Effector CD4-positive, alpha-beta T cell (primary cell): Measurements from ENCODE around the gene WNT5B.

Source experiments
- DNase-seq: peaks from one replicate; pipeline ENCODE4 v3.0.0-alpha.2; 2020

Gene WNT5B

DNA sequence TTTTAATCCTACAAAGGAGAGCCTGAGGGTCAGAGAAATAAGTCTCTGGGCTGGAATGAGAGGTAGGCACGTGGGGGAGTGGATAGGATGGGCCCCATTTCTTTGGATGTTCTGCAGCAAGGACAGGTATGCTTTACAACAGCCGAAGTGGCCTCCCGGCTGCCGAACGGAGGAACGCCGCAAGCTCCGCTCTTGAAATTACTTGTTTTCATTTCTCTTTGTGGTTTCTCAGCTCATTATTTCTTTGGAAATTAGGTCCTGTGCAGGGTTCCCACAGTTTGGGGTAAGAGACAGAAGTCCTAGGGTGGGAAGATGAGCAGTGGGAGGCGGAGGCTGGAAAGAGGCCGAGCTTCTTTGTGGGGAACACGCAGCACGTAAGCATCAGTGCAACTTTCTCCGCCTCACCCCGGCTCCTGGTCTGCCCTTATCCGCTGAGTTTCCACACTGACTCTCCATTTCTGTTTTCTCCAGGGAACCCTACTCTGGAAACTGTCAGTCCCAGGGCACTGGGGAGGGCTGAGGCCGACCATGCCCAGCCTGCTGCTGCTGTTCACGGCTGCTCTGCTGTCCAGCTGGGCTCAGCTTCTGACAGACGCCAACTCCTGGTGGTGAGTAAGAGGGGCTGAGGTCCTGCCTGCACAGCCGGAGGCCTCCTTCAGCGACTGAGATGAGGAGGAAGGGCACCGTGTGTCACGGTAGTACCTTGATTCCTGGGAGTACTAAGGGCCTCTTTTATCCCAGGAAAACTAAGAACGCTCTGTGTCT, 2.0 kb downstream of the WNT5B start:
- DNase-seq, result no peak

GRCh38 chr12:1632702-1633101, 3.7 kb downstream of the WNT5B start:
- DNase-seq, result no peak

DNA sequence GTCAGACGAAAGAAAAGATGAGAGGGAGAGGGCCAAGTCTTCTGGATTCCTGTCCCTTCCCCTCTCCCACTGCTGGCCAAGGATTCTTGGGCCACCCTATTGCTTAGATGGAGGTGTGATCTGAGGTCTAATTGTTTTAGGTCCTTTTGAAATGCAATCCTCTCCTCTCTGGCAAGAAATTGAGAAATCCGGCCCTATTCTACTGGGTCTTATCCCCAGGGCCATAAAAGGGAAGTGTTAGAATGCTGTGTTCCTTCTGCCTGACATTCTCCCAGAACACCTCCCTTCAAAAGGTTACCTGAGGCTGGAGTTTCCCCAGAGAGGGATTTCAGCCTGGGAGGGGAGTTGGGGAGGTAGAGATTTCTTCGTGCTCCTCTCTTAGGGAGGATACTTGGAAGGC, 4.4 kb downstream of the WNT5B start:
- no peak for DNase-seq

DNA sequence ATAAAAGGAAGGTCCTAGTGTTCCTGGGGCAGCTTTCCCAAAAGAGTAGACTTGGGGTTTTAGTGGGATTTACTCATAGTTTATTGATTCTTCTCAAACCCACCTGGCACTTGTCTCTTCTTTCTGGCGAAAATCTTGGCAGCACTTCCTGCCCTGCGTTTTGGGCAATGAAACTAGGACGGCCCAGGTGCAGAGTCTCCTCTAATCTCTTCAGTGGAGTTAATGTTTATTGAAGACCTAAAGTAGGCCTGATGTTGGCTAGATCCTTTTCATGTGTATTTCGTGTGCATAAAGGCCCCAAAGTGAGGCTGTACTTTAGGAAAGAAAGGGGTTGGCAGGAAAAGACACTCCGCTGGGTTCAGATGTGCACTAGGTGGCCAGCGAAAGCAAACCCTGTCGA, 5.1 kb downstream of the WNT5B start:
- DNase-seq, result no peak

- DNase-seq, result peak; percentile 46
These were observed 5.7 kb downstream of the WNT5B start for GRCh38 chr12:1634590-1635191.

GRCh38 chr12:1635301-1636095, 6.5 kb downstream of the WNT5B start:
- no peak for DNase-seq

DNA sequence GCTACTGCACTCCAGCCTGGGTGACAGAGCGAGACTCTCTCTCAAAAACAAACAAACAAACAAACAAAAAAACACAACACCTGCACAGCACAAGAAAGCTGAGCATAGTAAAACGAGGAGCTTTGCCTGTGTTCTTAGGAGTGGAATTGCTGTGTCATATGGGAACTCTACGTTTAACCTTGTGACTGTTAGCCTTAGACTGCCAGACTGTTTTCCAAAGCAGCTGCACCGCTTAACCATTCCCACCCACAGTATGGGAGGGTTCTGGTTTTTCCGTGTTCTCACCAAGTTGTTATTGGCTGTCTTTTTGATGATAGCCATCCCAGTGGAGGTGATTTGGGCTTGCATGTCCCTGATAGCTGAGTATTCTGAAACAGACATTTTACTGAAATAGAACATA, 9.2 kb downstream of the WNT5B start:
- DNase-seq, result no peak

GRCh38 chr12:1639538-1639937, 10.5 kb downstream of the WNT5B start:
- no peak for DNase-seq

DNA sequence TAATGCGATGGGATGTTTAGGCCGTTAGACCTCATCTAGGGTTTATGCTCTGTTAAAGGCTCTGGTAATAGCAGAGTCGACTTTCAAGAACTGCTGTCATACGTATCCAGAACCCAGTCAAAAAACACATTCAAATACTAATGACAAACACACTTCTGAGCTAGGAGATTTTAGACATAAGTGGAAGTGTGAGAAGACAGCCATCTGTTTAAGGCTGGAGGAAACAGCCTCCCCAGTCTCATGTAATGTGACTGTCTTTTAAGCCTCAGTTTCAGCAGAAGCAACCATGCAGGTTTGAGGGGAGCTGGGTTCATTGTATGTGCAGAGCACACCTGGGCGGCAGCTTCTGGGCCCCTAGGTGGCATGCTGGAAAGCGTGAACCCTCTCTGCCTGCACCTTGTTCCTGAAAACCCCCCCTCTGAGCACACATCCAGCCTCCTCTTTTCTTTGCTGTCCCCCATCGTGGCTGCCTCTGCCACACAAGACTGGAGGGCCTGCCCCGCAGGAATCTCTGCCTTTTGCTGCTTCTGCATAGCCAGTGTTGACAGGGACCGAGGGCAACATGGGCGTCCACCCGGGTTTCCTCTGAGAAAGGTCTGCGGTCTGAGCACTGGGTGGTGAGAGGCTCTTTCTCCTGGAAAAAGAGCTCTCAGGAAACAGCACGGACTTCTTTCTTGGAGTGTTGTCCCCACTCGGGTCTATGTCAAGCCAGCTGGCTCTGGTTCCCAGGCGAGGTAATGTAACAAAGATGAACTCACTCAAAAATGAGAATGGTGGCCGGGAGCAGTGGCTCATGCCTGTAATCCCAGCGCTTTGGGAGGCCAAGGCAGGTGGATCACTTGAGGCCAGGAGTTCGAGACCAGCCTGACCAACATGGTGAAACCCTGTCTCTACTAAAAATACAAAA, 11.6 kb downstream of the WNT5B start:
- DNase-seq, result no peak

DNA sequence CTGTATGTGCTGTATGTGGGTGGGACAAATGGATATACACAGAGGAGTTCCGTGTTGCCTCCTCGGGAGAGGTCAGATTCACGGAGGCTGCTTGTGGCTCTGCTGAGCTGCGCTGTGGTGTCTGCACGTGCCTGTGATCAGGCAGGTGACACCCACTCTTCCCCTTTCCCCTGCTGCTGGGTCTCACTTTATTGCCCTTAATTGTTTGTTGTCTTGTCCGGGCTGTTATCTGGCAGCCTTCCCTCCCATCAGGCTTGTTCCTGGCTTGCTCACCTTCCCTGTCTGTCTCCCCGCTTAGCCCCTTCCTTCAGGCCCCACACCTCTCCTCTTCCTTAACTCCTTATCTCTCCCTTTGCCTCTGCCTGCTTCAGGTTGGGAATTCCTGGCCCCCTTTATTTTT, 13.5 kb downstream of the WNT5B start:
- no peak for DNase-seq

DNA sequence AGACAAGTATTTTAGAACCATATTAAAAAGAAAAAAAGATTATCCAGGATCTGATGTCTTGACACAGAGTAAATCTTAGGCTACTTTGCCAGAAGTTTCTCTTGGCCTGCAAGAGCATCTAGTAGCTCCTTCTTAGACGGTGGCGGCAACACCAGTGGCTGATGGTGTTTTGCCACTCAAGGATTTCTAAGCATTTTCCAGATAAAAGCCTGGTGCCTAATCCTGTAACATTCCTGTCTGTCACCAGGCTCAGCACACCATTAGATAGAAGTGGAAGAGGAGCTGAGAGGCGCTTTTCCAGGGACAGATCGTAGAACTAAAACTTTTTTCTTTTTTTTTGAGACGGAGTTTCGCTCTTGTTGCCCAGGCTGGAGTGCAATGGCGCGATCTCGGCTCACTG, 14.0 kb downstream of the WNT5B start:
- no peak for DNase-seq

GRCh38 chr12:1643905-1644533, 15.0 kb downstream of the WNT5B start:
- no peak for DNase-seq

DNA sequence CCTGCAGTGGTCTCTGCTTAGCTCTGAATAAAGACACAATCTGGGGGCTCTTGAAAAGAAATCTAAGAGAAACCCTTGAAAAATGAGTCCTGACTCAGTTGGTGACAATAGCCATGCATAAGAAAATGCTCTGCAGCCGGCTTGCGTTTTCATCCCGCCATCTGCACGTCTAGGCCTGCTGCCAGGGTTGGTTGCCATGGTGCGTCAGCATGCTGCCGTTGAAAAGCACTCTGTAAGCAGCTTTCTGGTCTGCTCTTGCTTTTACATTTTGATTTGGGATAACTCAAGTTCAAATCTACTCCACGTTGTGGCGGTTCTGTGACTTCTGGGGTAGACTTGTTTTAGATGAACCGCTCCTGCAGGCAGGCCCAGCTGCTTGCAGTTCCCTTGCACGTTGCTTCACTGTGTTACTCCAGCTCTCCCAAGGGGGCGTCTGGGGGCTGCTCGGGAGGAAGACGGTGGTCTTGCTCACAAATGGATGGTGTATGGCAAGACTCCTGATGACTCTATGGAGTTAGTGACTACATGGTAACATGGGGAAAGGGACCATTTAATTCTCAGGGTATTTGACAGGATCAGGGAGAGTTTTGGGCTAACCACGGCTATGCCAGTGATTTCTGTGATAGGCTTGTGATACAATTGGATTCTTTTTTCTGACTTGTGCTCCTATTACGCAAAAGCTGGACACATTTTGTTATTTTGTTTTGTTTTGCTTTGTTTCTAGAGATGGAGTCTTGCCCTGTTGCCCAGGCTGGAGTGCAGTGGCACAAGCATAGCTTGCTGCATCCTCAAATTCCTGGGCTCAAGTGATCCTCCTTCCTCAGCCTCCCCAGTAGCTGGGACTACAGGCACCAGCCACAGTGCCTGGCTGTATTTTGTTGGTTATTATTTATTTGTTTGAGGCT, 15.8 kb downstream of the WNT5B start:
- DNase-seq, result no peak

DNA sequence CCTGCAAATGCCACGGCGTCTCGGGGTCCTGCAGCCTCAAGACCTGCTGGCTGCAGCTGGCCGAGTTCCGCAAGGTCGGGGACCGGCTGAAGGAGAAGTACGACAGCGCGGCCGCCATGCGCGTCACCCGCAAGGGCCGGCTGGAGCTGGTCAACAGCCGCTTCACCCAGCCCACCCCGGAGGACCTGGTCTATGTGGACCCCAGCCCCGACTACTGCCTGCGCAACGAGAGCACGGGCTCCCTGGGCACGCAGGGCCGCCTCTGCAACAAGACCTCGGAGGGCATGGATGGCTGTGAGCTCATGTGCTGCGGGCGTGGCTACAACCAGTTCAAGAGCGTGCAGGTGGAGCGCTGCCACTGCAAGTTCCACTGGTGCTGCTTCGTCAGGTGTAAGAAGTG, 16.8 kb downstream of the WNT5B start:
- DNase-seq, result no peak

DNA sequence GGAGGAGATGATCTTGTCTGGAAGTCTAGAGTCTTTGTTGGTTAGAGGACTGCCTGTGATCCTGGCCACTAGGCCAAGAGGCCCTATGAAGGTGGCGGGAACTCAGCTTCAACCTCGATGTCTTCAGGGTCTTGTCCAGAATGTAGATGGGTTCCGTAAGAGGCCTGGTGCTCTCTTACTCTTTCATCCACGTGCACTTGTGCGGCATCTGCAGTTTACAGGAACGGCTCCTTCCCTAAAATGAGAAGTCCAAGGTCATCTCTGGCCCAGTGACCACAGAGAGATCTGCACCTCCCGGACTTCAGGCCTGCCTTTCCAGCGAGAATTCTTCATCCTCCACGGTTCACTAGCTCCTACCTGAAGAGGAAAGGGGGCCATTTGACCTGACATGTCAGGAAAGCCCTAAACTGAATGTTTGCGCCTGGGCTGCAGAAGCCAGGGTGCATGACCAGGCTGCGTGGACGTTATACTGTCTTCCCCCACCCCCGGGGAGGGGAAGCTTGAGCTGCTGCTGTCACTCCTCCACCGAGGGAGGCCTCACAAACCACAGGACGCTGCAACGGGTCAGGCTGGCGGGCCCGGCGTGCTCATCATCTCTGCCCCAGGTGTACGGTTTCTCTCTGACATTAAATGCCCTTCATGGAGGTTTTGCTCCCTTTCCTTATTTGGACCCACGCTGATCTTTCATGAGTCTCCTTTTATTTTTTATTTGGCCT, 17.7 kb downstream of the WNT5B start:
- DNase-seq, result no peak

DNA sequence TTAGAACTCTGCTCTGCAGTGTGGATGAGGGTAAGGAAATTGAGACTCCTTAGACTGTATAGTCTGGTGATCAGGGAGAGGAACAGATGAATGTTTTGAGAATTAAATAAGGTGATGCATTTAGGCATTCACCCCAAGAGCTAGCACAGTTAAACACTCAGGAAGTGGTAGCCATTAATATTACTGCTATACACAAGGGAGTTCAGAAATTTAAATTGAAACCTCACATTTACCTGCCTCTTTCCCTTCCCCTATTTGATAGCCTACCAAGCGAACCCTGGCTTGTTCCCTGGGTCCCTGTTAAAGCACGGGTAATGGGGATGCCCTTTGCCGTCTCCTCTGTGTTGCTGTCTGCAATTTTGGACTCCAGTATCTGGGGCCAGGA, 18.2 kb downstream of the WNT5B start:
- no peak for DNase-seq

DNA sequence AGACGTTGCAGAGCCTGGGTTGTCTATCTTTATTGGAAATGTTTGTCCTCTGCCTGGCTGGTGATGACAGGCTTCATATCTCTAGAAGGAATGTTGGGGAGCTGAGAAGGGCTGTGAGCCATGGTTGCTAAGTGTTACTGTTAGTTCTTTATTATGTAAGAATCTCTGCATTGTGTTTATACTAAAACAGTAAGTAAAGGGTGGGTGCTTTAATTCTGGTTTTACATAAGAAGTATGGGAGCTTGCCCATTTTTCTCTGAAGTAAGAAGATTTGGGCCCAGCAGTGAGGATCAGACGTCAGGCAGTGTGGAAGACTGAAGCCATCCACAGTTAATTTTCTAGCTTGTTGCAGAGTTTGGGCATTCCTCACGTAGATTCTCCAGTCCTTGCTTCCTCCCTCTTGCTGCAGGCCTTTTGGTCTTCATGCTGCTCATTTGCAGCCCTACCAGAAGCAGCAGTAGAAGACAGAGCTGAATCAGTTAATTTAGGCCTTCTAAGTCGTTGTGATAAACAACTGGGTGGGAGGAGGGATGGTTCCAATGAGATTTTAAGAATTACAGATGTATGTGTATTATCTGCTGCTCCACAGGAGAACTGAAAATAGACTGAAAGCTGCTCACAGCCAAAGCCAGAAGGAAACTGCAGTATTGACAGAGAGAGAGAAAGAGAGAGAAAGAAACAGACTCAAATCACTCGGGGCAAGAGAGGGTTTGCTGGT, 21.4 kb downstream of the WNT5B start:
- DNase-seq, result no peak

DNA sequence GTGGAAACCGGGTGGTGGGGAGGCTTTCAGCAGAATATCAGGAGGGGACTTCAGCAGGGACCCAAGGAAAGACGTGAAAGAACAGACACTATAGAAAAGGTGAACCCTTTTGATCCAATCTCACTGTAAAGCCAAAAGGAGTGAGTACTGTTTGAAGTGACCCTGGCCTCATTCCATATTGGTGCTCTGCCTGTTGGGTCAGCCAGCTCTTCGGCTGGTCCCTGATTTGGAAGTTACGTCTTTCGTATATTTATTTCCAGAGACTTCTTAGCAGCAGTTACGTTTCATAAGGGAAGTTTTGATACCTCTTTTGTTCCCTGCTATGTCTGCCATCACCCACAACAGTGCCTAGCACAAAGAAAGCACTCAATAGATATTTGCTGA, 21.9 kb downstream of the WNT5B start:
- DNase-seq, result no peak

GRCh38 chr12:1651946-1652345, 22.9 kb downstream of the WNT5B start:
- DNase-seq, result no peak

GRCh38 chr12:1655225-1655788, 26.3 kb downstream of the WNT5B start:
- no peak for DNase-seq
